Measurements from ENCODE around the gene OSBPL10.

The OSBPL10 gene

GRCh38 chr3:31921837-31922236 lies 59.2 kb downstream of the OSBPL10 start:
- TF ChIP-seq CTCF (IDR thresholded peaks at IDR 0.05; ENCODE audit: insufficient read depth, low read length, missing control alignments) = no peak
- no peak for DNase-seq (ENCODE audit: low read depth, low spot score)
- ChIA-PET POLR2A (no interaction called here), CTCF (no interaction called here)
- H3K4me3 ChIP-seq (ENCODE audit: low read depth, low read length) = no peak overlapping the region

GRCh38 chr3:31920310-31920709 lies 60.8 kb downstream of the OSBPL10 start:
- no peak for TF ChIP-seq CTCF (IDR thresholded peaks at IDR 0.05; ENCODE audit: insufficient read depth, low read length, missing control alignments)
- POLR2A ChIA-PET = no interaction called here
- H3K4me3 ChIP-seq (ENCODE audit: low read depth, low read length) = no peak overlapping the region
- CTCF ChIA-PET = no interaction called here
- no peak for DNase-seq (ENCODE audit: low read depth, low spot score)

GRCh38 chr3:31919528-31919927 lies 61.5 kb downstream of the OSBPL10 start:
- TF ChIP-seq CTCF (IDR thresholded peaks at IDR 0.05; ENCODE audit: insufficient read depth, low read length, missing control alignments) = no peak
- POLR2A ChIA-PET = no interaction called here
- DNase-seq (ENCODE audit: low read depth, low spot score) = no peak

GRCh38 chr3:31918179-31919150 lies 62.6 kb downstream of the OSBPL10 start:
- CTCF ChIA-PET = no interaction called here
- POLR2A ChIA-PET = no interaction called here
- H3K4me3 ChIP-seq (ENCODE audit: low read depth, low read length) = no peak overlapping the region
- DNase-seq (ENCODE audit: low read depth, low spot score) = no peak
- no peak for TF ChIP-seq CTCF (IDR thresholded peaks at IDR 0.05; ENCODE audit: insufficient read depth, low read length, missing control alignments)

More at GRCh38 chr3:31919528-31919927, 61.5 kb downstream of the OSBPL10 start:
- CTCF ChIA-PET = no interaction called here
- H3K4me3 ChIP-seq (ENCODE audit: low read depth, low read length) = no peak overlapping the region

- TF ChIP-seq CTCF (IDR thresholded peaks at IDR 0.05; ENCODE audit: insufficient read depth, low read length, missing control alignments) = no peak
- DNase-seq (ENCODE audit: low read depth, low spot score) = no peak
- ChIA-PET CTCF (no interaction called here), POLR2A (no interaction called here)
- no peak overlapping the region for H3K4me3 ChIP-seq (ENCODE audit: low read depth, low read length)
These were observed 63.6 kb downstream of the OSBPL10 start for GRCh38 chr3:31917303-31918005.

- no peak for TF ChIP-seq CTCF (IDR thresholded peaks at IDR 0.05; ENCODE audit: insufficient read depth, low read length, missing control alignments)
- no peak for DNase-seq (ENCODE audit: low read depth, low spot score)
- POLR2A ChIA-PET = no interaction called here
- CTCF ChIA-PET = no interaction called here
- H3K4me3 ChIP-seq (ENCODE audit: low read depth, low read length) = no peak overlapping the region
These were observed 69.4 kb downstream of the OSBPL10 start for GRCh38 chr3:31911643-31912042.
